ENCODE measurements around the gene C14orf93.

Gene C14orf93

GRCh38 chr14:23047034-23047634 lies 37.2 kb upstream of the C14orf93 start:
- in situ Hi-C loops (cut with MboI; ENCODE audit: low sequenced_read_pairs), result no loop called here

DNA sequence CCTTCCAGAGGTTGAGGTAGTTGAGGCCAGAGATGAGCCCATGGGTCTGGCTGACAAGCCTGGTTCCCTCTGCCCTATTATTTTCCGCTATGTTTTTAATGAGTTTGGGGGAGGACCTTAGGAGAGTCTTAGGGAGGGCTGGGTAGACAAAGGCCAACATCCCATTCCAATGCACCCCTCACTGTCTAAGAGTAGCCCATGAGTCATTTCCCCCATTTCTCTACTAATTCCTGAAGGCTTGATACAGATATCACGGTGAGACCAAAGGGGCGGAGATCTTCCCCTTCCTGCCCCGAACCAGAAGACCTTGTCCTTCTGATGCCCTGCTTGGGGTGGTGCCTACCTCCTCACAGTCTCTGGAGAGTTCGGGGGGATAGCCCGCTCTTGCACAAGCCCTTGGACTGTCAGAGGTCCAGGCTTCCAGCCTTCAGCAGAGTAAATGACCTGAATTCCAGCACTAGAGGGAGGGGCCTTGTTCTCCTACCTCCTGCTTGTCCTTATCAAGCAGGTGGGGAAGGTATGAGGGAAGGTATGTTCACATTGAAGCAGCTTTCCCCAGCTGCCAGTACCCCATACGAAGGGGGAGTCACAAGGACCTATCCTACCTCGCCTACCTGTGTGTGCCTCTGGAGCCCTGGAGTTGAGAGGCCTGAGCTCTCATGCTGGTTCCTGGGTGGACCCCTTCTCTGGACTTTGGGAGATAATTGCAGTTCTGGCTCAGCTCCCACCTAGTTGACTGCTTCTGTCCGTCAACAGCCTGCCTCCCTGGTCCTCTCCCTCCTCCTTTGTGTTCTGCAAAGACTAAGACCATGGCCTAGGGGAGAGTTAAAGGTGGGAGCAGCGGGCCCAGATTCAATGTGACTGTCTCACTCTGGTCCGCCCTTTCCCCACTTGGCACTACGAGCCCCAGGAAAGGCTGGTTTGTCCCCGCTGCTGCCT lies 35.7 kb upstream of the C14orf93 start:
- in situ Hi-C loops (cut with MboI; ENCODE audit: low sequenced_read_pairs), result no loop called here

GRCh38 chr14:23044840-23045239 lies 34.9 kb upstream of the C14orf93 start:
- in situ Hi-C loops (cut with MboI; ENCODE audit: low sequenced_read_pairs), result no loop called here

GRCh38 chr14:23043754-23044153 lies 33.8 kb upstream of the C14orf93 start:
- in situ Hi-C loops (cut with MboI; ENCODE audit: low sequenced_read_pairs), result no loop called here

DNA sequence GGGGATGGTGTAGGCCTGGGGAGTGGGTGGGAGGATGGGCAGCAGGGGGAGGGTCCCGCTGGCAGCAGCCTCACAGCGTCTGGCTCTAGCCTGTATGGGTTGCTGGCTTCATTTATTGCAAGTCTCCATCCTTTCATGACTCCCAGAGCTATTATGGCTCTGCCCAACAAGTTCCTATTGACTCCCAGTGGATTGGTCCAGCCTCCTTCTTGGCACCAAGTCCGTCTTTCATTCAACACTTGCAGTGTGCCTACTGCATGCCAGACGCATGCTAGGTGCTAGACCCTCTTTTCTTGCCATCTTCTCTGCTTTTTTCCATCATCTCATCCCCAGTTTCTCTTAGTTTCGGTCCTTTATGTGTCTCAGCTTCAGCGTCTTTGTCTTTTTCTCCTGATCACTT lies 33.2 kb upstream of the C14orf93 start:
- in situ Hi-C loops (cut with MboI; ENCODE audit: low sequenced_read_pairs), result no loop called here

DNA sequence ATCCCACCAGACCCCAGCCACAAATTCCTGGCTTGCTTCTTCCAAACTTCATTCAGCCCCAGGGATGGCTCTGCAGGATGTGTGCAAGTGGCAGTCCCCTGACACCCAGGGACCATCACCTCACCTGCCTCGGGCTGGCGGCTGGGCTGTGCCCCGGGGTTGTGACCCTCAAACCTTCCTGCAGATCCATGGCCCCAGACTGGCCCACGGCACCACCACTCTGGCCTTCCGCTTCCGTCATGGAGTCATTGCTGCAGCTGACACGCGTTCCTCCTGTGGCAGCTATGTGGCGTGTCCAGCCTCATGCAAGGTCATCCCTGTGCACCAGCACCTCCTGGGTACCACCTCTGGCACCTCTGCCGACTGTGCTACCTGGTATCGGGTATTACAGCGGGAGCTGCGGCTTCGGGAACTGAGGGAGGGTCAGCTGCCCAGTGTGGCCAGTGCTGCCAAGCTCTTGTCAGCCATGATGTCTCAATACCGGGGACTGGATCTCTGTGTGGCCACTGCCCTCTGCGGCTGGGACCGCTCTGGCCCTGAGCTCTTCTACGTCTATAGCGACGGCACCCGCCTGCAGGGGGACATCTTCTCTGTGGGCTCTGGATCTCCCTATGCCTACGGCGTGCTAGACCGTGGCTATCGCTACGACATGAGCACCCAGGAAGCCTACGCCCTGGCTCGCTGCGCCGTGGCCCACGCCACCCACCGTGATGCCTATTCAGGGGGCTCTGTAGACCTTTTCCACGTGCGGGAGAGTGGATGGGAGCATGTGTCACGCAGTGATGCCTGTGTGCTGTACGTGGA lies 32.4 kb upstream of the C14orf93 start, which contains the start of gene PSMB11:
Gene PSMB11, plus strand, starts transcription at position 51 of the 804 bp plus-strand sequence. Its CDS starts 14 bp downstream, at position 65.
- in situ Hi-C loops (cut with MboI; ENCODE audit: low sequenced_read_pairs), result no loop called here

- in situ Hi-C loops (cut with MboI; ENCODE audit: low sequenced_read_pairs), result no loop called here
Observed at GRCh38 chr14:23041729-23042128, 31.8 kb upstream of the C14orf93 start.

DNA sequence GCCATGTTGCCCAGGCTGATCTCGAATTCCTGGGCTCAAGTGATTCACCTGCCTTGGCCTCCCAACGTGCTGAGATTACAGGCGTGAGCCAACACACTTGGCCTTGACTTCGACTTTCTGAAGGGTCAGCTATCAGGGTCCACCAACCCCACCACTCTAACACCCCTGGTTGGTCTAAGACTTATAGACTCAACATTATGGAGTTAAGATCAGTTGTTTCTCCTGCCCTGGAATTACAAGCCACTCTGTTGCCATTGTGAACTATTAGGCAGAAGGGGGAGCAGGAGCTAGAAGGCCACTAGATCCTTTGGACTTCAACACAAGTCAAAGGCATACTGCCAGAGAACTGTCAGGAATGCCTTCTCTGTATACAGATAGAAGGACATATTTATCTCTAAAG lies 30.2 kb upstream of the C14orf93 start:
- in situ Hi-C loops (cut with MboI; ENCODE audit: low sequenced_read_pairs), result no loop called here

- in situ Hi-C loops (cut with MboI; ENCODE audit: low sequenced_read_pairs), result no loop called here
Observed at GRCh38 chr14:23035303-23036144, 25.6 kb upstream of the C14orf93 start.

- in situ Hi-C loops (cut with MboI; ENCODE audit: low sequenced_read_pairs), result no loop called here
Observed at GRCh38 chr14:23034498-23035302, 24.8 kb upstream of the C14orf93 start, which contains the start of gene PSMB5. Gene PSMB5, minus strand, starts transcription at chr14:23034900. Its CDS starts 19 bp downstream, at chr14:23034881.

DNA sequence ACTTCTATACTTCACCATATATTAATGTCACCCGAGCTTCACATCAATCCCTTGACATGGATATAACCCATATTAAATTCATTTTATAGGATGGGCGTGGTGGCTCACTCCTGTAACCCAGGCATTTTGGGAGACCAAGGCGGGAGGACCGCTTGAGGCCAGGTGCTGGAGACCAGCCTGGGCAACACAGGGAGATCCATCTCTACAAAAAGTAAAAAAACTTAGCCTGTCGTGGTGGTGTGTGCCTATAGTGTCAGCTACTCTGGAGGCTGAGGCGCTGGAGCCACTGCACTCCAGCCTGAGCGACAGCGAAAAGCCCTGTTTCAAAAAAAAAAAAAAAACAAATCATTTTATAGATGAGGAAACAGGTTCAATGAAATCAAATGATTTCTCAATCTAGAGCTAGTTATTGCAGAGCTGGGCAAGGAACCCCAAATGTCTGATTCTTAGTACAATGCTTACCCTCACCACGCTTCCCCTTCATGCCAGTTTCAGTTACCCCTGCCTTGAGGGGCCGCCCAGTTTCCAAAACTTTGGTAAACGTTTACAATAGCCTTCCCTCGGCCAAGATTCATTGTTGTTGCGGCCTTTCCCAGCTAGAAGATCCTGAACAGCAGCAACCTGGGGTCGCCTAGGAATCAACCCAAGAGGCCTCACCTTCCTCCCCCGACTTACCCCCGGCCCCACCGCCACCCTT lies 24.0 kb upstream of the C14orf93 start:
- in situ Hi-C loops (cut with MboI; ENCODE audit: low sequenced_read_pairs), result no loop called here

DNA sequence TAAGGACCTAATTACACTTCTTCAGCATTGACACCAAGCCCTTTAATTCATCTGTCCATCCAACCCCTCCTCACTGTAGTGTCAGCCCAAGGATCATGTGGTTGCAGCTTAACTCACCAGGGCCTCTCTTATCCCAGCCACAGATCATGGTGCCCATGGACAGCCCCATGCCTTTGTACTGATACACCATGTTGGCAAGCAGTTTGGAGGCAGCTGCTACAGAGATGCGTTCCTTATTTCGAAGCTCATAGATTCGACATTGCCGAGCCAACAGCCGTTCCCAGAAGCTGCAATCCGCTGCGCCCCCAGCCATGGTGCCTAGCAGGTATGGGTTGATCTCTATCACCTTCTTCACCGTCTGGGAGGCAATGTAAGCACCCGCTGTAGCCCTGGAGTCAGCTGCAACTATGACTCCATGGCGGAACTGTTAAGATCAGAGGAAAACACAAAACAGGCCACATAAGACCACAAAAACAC lies 23.3 kb upstream of the C14orf93 start:
- in situ Hi-C loops (cut with MboI; ENCODE audit: low sequenced_read_pairs), result no loop called here

- in situ Hi-C loops (cut with MboI; ENCODE audit: low sequenced_read_pairs), result no loop called here
Observed at GRCh38 chr14:23030936-23031335, 21.0 kb upstream of the C14orf93 start.

DNA sequence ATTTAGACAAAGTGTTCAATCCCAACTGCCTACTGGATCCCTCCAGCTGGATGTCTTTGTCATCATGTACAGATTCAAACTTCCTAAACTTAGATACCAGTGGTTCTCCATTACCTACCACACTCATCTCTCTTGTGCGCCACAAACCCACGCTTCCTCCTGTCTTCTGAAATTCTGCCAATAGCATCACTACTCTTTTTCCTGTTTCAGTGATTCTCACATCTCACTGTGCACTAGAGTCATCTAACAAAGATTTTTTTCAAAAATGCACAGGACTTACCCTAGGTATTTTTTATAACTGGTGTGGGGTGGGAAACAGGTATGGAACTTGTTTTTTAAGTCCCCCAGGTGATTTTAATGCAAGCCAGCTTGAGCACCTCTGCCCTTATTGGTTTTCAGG lies 18.9 kb upstream of the C14orf93 start:
- in situ Hi-C loops (cut with MboI; ENCODE audit: low sequenced_read_pairs), result no loop called here

DNA sequence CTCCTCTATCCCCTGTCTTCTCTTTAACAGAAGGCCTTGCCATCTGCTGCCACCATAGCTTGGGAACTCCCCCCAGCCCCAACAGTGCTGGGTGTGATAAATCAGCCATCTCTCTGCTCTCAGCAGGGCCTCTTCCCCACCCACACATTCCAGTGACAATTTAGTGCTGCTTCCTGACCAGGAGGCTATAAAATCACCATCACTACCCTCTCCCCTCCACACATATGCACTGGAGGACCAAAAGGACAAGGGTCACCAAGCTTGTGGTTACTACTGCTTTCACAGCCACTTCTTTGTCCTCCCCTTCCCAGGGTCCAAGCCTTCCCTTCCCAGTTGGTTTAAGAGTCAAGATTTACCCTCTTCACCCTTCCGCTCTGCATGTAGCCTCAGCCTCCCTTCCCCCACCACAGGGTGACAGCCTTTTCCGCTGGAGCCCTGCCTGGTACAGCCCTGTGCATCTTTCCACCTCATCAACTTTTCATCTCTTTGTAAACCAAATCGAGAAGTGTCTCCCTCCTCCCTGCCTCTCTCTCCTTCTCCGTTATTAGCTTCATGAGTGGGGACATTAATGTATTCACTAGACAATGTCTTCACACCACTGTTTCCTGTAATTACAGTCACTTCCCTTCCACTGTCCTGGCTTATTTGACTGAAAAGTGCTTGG lies 15.3 kb upstream of the C14orf93 start:
- in situ Hi-C loops (cut with MboI; ENCODE audit: low sequenced_read_pairs), result no loop called here

DNA sequence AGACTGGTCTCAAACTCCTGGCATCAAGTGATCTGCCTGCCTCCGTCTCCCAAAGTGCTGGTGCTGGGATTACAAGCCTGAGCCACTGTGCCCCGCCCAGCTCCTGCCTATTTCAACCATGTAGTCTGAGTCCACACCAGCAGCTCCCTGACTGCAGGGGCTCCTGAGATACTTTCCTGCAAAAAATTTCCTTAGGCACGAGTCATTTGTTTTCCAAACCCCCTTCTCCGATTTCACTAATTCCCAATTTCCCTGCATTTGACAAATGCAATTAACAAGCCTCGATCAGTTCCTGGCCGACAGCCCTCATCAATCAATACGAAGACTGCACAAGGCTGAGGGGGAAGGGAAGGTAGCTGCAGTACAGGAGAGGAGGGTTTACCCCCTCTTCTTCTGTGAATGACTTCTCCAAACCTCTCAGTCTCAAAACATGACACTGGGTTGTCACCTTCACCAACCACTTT lies 14.7 kb upstream of the C14orf93 start:
- in situ Hi-C loops (cut with MboI; ENCODE audit: low sequenced_read_pairs), result no loop called here

- in situ Hi-C loops (cut with MboI; ENCODE audit: low sequenced_read_pairs), result no loop called here
Observed at GRCh38 chr14:23023795-23024152, 13.8 kb upstream of the C14orf93 start.
